ENCODE data around the gene SRSF11. TPM values are rescaled to one million over a fixed set of nuclear protein-coding genes. Genes with fewer than 3 reads are reported as not detected.

SRSF11 gene
- total and polyA plus RNA-seq, 2 of the 4 experiments (the other 2 are of a cell fraction), result 94.5 to 149 TPM

DNA sequence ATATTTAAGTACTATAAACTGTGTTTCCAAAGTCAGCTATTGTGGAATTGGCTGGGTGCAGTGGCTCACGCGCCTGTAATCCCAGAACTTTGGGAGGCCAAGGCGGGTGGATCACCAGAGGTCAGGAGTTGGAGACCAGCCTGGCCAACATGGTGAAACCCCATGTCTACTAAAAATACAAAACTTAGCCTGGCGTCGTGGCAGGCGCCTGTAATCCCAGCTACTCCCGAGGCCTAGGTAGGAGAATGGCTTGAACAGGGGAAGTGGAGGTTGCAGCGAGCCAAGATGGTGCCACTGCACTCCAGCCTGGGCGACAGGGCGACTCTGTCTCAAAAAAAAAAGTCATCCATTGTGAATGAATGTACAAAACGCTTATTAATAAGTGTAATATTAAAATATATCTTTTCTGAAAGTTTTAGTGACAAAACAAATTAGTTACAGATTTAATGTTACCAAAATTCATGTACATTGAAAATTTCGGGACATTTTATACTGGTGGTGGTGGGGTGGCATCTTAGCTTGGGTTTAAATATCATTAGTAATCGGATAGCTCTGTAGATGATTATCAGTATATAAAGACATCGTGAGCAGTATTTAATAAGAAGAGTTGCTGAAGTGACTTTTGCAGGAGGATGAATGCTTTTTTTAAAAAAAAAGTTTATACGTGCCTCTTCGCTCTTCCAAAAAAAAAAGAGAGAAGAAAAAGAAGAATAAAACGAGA lies 503 bp upstream of the SRSF11 start:
- H2AFZ ChIP-seq (replicated peaks; ENCODE audit: low read length, poor library complexity), result peak overlapping the region; percentile 97
- H3K27me3 ChIP-seq (ENCODE audit: control insufficient read depth, insufficient read depth, low read length), result no peaks in the 10 kb centered on the region
- DNase-seq (no peak), ATAC-seq (ENCODE audit: low read depth) (no peak)
- no peak overlapping the region for H3K18ac ChIP-seq (ENCODE audit: low read depth, low read length)
- H4K20me1 ChIP-seq (ENCODE audit: insufficient read depth, low read length), result peaks cover 33% of the 10 kb centered on the region
- 0% methylated on average over 1 of the region's 17 CpGs; no CpG with 5 or more reads in 1 of the 2 experiments for WGBS, 2 experiments (ENCODE audit: extremely low coverage in 2 of 2, insufficient read length in 1 of 2)
- peak overlapping the region; percentile 73 for H2BK5ac ChIP-seq (ENCODE audit: low read depth, low read length, poor library complexity, severe bottlenecking)
- peak overlapping the region; percentile 18; the same call in 1 of the 2 replicates for H3K27ac ChIP-seq (ENCODE audit: insufficient read depth, low read length)
- no peak overlapping the region for H4K5ac ChIP-seq (ENCODE audit: low read depth, low read length)
- no peaks in the 10 kb centered on the region for H3K9me3 ChIP-seq (ENCODE audit: control insufficient read depth, insufficient read depth, low read length)
- dilution Hi-C loops (cut with HindIII; ENCODE audit: low sequenced_read_pairs, unreplicated experiment), result no loop called here
- peak overlapping the region; percentile 97 for H3K4me3 ChIP-seq (ENCODE audit: insufficient read depth, low read depth, low read length)
- H2AK5ac ChIP-seq (ENCODE audit: low read depth, low read length), result peak overlapping the region; percentile 48; the same call in 1 of the 2 replicates
- H3K9ac ChIP-seq (ENCODE audit: low read depth, low read length), result peak overlapping the region; percentile 42; the same call in 1 of the 2 replicates
- BruUV-seq (replicated peaks), result no TSS peak
- CTCF ChIA-PET, result no interaction called here
- H4K8ac ChIP-seq (ENCODE audit: low read depth in 2 of 2, low read length in 2 of 2), result peak overlapping the region; percentile 18 to 75
- peaks cover 14% of the 10 kb centered on the region for H3K36me3 ChIP-seq (ENCODE audit: control insufficient read depth, insufficient read depth, low read length)
- no peak overlapping the region for H3K4ac ChIP-seq (ENCODE audit: low read depth, low read length)
- H2BK15ac ChIP-seq (ENCODE audit: low read depth, low read length), result no peak overlapping the region
- in situ Hi-C loops (cut with MboI; ENCODE audit: low sequenced_read_pairs), result no loop called here
- peak overlapping the region; percentile 68 for H3K4me2 ChIP-seq (ENCODE audit: low read depth, low read length)
- peaks cover 13 to 50% of the 10 kb centered on the region in 2 experiments for H3K79me1 ChIP-seq (ENCODE audit: low read depth in 1 of 2, low read length in 2 of 2)
- peak overlapping the region; percentile 66; the same call in 1 of the 2 replicates for H3K56ac ChIP-seq (ENCODE audit: extremely low read depth, insufficient read depth, low read length)
- peak overlapping the region; percentile 59 for H3K14ac ChIP-seq (replicated peaks; ENCODE audit: low read depth, low read length)
- H2AK9ac ChIP-seq (replicated peaks; ENCODE audit: low read depth, low read length, poor library complexity), result no peak overlapping the region
- H2BK120ac ChIP-seq (ENCODE audit: low read depth, low read length), result no peak overlapping the region
- H2BK20ac ChIP-seq (ENCODE audit: low read depth, low read length), result no peak overlapping the region
- H4K91ac ChIP-seq (ENCODE audit: insufficient read depth, low read depth, low read length), result peak overlapping the region; percentile 34; the same call in 1 of the 2 replicates
- intact Hi-C loops (cut with micrococcal nuclease), result loop anchor here (2.0 to 10.0 kb wide), 3 partner anchors 132 to 190 kb away; partner anchors contain the start of genes ANKRD13C and CTH
- H3K4me1 ChIP-seq (ENCODE audit: control insufficient read depth, insufficient read depth, low read length), result peaks cover 2% of the 10 kb centered on the region; the same call in 1 of the 2 replicates
- H3K9me1 ChIP-seq (ENCODE audit: insufficient read depth, low read length), result peaks cover 4% of the 10 kb centered on the region; the same call in 1 of the 2 replicates
- H3K23ac ChIP-seq (ENCODE audit: low read depth, low read length), result no peak overlapping the region
- POLR2A ChIA-PET (ENCODE audit: unreplicated experiment), result no interaction called here
- no peak for TF ChIP-seq CTCF (conservative IDR thresholded peaks at IDR 0.05; ENCODE audit: low read depth, low read length)
- no peak for TF ChIP-seq FOS (IDR thresholded peaks at IDR 0.05; ENCODE audit: low read depth, low read length)
- TF ChIP-seq BHLHE40 (IDR thresholded peaks at IDR 0.05; ENCODE audit: low read depth, low read length), result no peak
- TF ChIP-seq RFX5 (IDR thresholded peaks at IDR 0.05; ENCODE audit: low read depth, low read length), result no peak
- TF ChIP-seq MXI1 (IDR thresholded peaks at IDR 0.05; ENCODE audit: borderline replicate concordance, low read depth, low read length), result no peak
- TF ChIP-seq MAZ (IDR thresholded peaks at IDR 0.05; ENCODE audit: borderline replicate concordance, low read depth, low read length), result no peak
- TF ChIP-seq POLR2A (IDR thresholded peaks at IDR 0.05; ENCODE audit: low read depth, low read length), result no peak
- no peak for TF ChIP-seq RCOR1 (IDR thresholded peaks at IDR 0.05; ENCODE audit: insufficient replicate concordance, low read length)
- TF ChIP-seq USF2 (IDR thresholded peaks at IDR 0.05; ENCODE audit: low read depth, low read length), result no peak
- TF ChIP-seq, protein P1, sequence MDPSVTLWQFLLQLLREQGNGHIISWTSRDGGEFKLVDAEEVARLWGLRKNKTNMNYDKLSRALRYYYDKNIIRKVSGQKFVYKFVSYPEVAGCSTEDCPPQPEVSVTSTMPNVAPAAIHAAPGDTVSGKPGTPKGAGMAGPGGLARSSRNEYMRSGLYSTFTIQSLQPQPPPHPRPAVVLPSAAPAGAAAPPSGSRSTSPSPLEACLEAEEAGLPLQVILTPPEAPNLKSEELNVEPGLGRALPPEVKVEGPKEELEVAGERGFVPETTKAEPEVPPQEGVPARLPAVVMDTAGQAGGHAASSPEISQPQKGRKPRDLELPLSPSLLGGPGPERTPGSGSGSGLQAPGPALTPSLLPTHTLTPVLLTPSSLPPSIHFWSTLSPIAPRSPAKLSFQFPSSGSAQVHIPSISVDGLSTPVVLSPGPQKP (IDR thresholded peaks at IDR 0.05; ENCODE audit: borderline replicate concordance, low read depth, low read length), result no peak
- TF ChIP-seq MAFK (IDR thresholded peaks at IDR 0.05; ENCODE audit: low read depth, low read length), result no peak
- no peak for TF ChIP-seq NFE2L2 (IDR thresholded peaks at IDR 0.05; ENCODE audit: low read depth, low read length)
- TF ChIP-seq CEBPB (IDR thresholded peaks at IDR 0.05; ENCODE audit: low read depth, low read length), result no peak
- no peak for TF ChIP-seq CHD1 (IDR thresholded peaks at IDR 0.05; ENCODE audit: low read depth, low read length)
